Immature natural killer cell (primary cell): ENCODE results near the gene PFDN5. TPM values are rescaled to one million over a fixed set of nuclear protein-coding genes. Genes with fewer than 3 reads are reported as not detected.
"Not testable (repeated sequence)": the region's sequence is repeated elsewhere in the genome, so short reads cannot be mapped to it uniquely, and the experiment has no call there.

Experiments
- DNase-seq, 3 donors: peaks; one replicate each; pipeline ENCODE4 v3.0.0; 2022; ENCODE audit warnings: mixed read lengths in 1 of 3
- H3K27ac Mint-ChIP-seq, 6 donors: one replicate each; pipeline ENCODE4 v1.8.0; 2020; ENCODE audit warnings: mixed read lengths in 6 of 6, mild to moderate bottlenecking in 5 of 6, inconsistent platforms in 4 of 6, moderate library complexity in 3 of 6
- H3K27me3 Mint-ChIP-seq, 3 donors: one replicate each; pipeline ENCODE4 v1.8.0; 2020 to 2021; ENCODE audit warnings: low read depth in 3 of 3, mild to moderate bottlenecking in 3 of 3, mixed read lengths in 3 of 3, moderate library complexity in 3 of 3, inconsistent platforms in 1 of 3
- H3K36me3 Mint-ChIP-seq, 3 donors: one replicate each; pipeline ENCODE4 v1.8.0; 2020; ENCODE audit warnings: mixed read lengths in 3 of 3, inconsistent platforms in 2 of 3, mild to moderate bottlenecking in 2 of 3
- H3K4me1 Mint-ChIP-seq, 2 donors: one replicate each; pipeline ENCODE4 v1.8.0; 2020; ENCODE audit warnings: inconsistent platforms in 2 of 2, mild to moderate bottlenecking in 2 of 2, mixed read lengths in 2 of 2, moderate library complexity in 1 of 2
- H3K4me3 Mint-ChIP-seq, 5 donors: one replicate each; pipeline ENCODE4 v1.8.0; 2020; ENCODE audit warnings: mild to moderate bottlenecking in 5 of 5, mixed read lengths in 5 of 5, inconsistent platforms in 3 of 5, moderate library complexity in 3 of 5
- H3K9me3 Mint-ChIP-seq, 6 donors: one replicate each; pipeline ENCODE4 v1.8.0; 2020; ENCODE audit warnings: mild to moderate bottlenecking in 6 of 6, mixed read lengths in 6 of 6, inconsistent platforms in 4 of 6, moderate library complexity in 3 of 6
- polyA plus RNA-seq, 3 donors: library from polyadenylated mRNA; unstranded; fragments of 300-500 nt; fragmentation: Illumina TruSeq; gene quantifications; one replicate each; pipeline ENCODE4 v1.2.3, GENCODE V29; 2021

The PFDN5 gene
- polyA plus RNA-seq, 3 donors from 2014 or later: 829 to 1,850 (median 845) TPM

- peaks cover 0 to 2% (median 0%) of the 10 kb centered on the region in 3 donors for H3K27me3 Mint-ChIP-seq
- H3K36me3 Mint-ChIP-seq: no peaks in the 10 kb centered on the region
- peak overlapping the region; percentile 97 to 100 (median 98) for H3K4me3 Mint-ChIP-seq
- H3K4me1 Mint-ChIP-seq: peaks cover 20 to 23% of the 10 kb centered on the region in 2 donors
- no peaks in the 10 kb centered on the region for H3K9me3 Mint-ChIP-seq
- H3K27ac Mint-ChIP-seq: peak overlapping the region; percentile 75 to 96 (median 90)
- DNase-seq: no peak
Observed at GRCh38 chr12:53268630-53269562, 26.4 kb upstream of the PFDN5 start.

GRCh38 chr12:53274445-53274844 is 20.9 kb upstream of the PFDN5 start:
- DNase-seq: no peak
- Mint-ChIP-seq H3K36me3 (no peaks in the 10 kb centered on the region), H3K27me3 (peaks cover 0 to 2% (median 0%) of the 10 kb centered on the region in 3 donors), H3K4me1 (no peaks in the 10 kb centered on the region), H3K9me3 (no peaks in the 10 kb centered on the region), H3K4me3 (no peak overlapping the region), H3K27ac (peak overlapping the region in 1 of 6 donors; percentile 21)

DNA sequence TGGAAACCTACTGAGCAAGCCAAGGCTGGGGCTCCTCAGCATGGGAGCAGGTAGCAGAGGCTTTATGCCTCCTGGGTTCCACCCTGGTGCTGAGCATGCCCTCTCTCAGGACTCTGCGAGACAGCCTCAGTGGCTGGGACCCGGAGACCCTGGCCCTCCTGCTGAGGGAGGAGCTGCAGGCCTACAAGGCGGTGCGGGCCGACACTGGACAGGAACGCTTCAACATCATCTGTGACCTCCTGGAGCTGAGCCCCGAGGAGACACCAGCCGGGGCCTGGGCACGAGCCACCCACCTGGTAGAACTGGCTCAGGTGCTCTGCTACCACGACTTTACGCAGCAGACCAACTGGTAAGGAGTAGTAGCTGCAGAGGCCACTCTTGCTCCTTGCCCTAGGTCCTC is 18.8 kb upstream of the PFDN5 start:
- no peak overlapping the region for H3K27ac Mint-ChIP-seq
- H3K9me3 Mint-ChIP-seq: no peaks in the 10 kb centered on the region
- H3K36me3 Mint-ChIP-seq: no peaks in the 10 kb centered on the region

GRCh38 chr12:53277981-53278380 is 17.4 kb upstream of the PFDN5 start:
- no peaks in the 10 kb centered on the region for H3K4me1 Mint-ChIP-seq
- no peaks in the 10 kb centered on the region for H3K36me3 Mint-ChIP-seq
- H3K27ac Mint-ChIP-seq: peak overlapping the region in 1 of 6 donors; percentile 60
- H3K4me3 Mint-ChIP-seq: no peak overlapping the region
- H3K27me3 Mint-ChIP-seq: no peaks in the 10 kb centered on the region
- no peak for DNase-seq
- no peaks in the 10 kb centered on the region for H3K9me3 Mint-ChIP-seq

More for the DNA sequence above, 18.8 kb upstream of the PFDN5 start:
- no peaks in the 10 kb centered on the region for H3K27me3 Mint-ChIP-seq
- H3K4me1 Mint-ChIP-seq: no peaks in the 10 kb centered on the region
- H3K4me3 Mint-ChIP-seq: no peak overlapping the region
- DNase-seq: no peak

GRCh38 chr12:53279283-53279869 is 16.0 kb upstream of the PFDN5 start:
- Mint-ChIP-seq H3K4me1 (no peaks in the 10 kb centered on the region), H3K36me3 (no peaks in the 10 kb centered on the region), H3K9me3 (no peaks in the 10 kb centered on the region), H3K27me3 (no peaks in the 10 kb centered on the region), H3K27ac (no peak overlapping the region), H3K4me3 (no peak overlapping the region)
- DNase-seq: no peak

DNA sequence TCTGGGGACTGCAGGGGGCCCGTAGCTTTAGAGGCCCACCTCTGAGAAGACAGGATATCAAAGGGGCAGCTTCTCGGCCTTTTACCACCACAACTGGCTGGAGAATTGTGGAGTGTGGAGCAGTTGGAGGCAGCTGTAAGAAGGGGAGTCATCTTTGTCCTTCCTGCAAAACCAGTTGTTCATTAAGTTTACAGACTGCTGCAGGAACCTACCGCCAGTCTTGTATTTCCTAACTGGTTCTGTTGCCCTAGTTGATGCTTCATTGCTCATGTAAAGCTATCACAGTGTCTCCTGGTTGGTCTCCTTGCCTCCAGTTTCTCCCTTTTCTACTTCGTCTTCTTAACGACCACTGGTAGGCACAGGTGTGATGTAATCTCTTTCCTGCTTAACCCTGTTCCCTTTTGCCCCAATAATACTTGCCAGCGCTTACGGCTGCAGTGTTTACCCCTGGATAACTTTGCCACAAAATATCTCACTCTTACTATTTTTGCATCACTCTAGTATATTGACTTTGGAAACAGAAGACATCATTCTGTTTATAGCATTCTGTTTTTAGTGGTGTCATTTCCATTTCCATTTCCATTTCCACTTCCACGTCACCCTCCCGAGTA is 15.3 kb upstream of the PFDN5 start:
- Mint-ChIP-seq H3K36me3 (no peaks in the 10 kb centered on the region), H3K4me1 (no peaks in the 10 kb centered on the region), H3K27ac (no peak overlapping the region), H3K27me3 (no peaks in the 10 kb centered on the region), H3K4me3 (no peak overlapping the region), H3K9me3 (no peaks in the 10 kb centered on the region)
- DNase-seq: no peak

DNA sequence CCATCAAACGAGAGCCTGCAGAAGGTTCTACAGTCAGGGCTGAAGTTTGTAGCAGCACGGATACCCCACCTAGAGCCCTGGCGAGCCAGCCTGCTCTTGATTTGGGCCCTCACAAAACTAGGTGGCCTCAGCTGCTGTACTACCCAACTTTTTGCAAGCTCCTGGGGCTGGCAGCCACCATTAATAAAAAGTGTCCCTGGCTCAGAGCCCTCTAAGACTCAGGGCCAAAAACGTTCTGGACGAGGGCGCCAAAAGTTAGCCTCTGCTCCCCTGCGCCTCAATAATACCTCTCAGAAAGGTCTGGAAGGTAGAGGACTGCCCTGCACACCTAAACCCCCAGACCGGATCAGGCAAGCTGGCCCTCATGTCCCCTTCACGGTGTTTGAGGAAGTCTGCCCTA is 8.9 kb upstream of the PFDN5 start:
- H3K4me3 Mint-ChIP-seq: no peak overlapping the region
- H3K4me1 Mint-ChIP-seq: peaks cover 2 to 6% of the 10 kb centered on the region in 2 donors
- peaks cover 0 to 2% (median 0%) of the 10 kb centered on the region in 3 donors for H3K27me3 Mint-ChIP-seq
- H3K27ac Mint-ChIP-seq: no peak overlapping the region
- no peak for DNase-seq
- H3K36me3 Mint-ChIP-seq: no peaks in the 10 kb centered on the region
- H3K9me3 Mint-ChIP-seq: no peaks in the 10 kb centered on the region

GRCh38 chr12:53287741-53288216 is 7.6 kb upstream of the PFDN5 start:
- Mint-ChIP-seq H3K27me3 (peaks cover 0 to 2% (median 0%) of the 10 kb centered on the region in 3 donors), H3K36me3 (no peaks in the 10 kb centered on the region), H3K9me3 (no peaks in the 10 kb centered on the region), H3K27ac (peak overlapping the region in 4 of 6 donors; percentile 8 to 73 (median 19)), H3K4me1 (peaks cover 2 to 6% of the 10 kb centered on the region in 2 donors), H3K4me3 (no peak overlapping the region)
- DNase-seq: peak; percentile 55 to 75 (median 63)

GRCh38 chr12:53288322-53288721 is 7.0 kb upstream of the PFDN5 start:
- H3K4me1 Mint-ChIP-seq: peaks cover 2 to 6% of the 10 kb centered on the region in 2 donors
- DNase-seq: no peak
- H3K4me3 Mint-ChIP-seq: no peak overlapping the region
- H3K27ac Mint-ChIP-seq: no peak overlapping the region
- H3K36me3 Mint-ChIP-seq: no peaks in the 10 kb centered on the region
- peaks cover 0 to 2% (median 0%) of the 10 kb centered on the region in 3 donors for H3K27me3 Mint-ChIP-seq
- H3K9me3 Mint-ChIP-seq: no peaks in the 10 kb centered on the region

- no peaks in the 10 kb centered on the region for H3K36me3 Mint-ChIP-seq
- H3K4me1 Mint-ChIP-seq: peaks cover 5 to 9% of the 10 kb centered on the region in 2 donors
- H3K27me3 Mint-ChIP-seq: peaks cover 0 to 2% (median 0%) of the 10 kb centered on the region in 3 donors
- H3K9me3 Mint-ChIP-seq: no peaks in the 10 kb centered on the region
- no peak overlapping the region for H3K27ac Mint-ChIP-seq
- no peak overlapping the region for H3K4me3 Mint-ChIP-seq
- no peak for DNase-seq
Observed at GRCh38 chr12:53289891-53290290, 5.5 kb upstream of the PFDN5 start.

DNA sequence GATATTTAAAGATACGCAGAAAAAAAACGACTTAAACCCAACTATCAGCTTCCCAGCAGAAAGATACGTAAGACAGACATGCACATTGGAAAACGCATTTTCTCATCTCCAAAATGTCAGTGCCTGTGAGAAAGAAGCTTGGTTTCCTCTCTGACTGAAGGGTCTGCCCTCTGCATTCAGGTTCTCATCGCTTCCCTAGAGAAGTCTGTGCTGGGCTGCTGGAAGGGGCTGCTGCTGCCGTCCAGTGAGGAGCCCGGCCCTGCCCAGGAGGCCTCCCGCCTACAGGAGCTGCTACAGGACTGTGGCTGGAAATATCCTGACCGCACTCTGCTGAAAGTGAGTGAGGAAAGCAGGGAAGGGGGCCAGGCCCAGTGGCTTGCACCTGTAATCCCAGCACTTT is 4.7 kb upstream of the PFDN5 start:
- Mint-ChIP-seq H3K9me3 (no peaks in the 10 kb centered on the region), H3K4me3 (no peak overlapping the region), H3K27me3 (peaks cover 0 to 2% (median 0%) of the 10 kb centered on the region in 3 donors), H3K36me3 (no peaks in the 10 kb centered on the region), H3K4me1 (peaks cover 13 to 16% of the 10 kb centered on the region in 2 donors), H3K27ac (no peak overlapping the region)
- DNase-seq: no peak

DNA sequence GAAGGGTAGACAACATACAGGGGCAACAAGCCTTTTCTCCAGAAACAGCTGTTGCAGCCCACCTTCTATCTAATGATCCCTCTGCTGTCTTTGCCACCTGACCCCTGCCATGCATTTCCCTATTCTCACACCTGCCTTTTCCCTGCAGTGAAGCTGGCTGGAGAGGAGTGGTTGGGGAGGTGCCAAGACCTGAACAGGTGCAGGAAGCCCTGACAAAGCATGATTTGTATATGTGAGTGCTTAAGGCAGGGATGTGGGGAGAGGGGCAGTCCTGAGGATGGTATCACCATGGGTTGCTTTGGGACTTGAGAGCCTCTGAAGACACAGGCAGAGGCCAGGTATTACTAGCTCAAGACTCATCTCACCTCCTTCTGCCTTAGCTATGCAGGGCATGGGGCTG is 2.9 kb upstream of the PFDN5 start:
- no peaks in the 10 kb centered on the region for H3K9me3 Mint-ChIP-seq
- peaks cover 0 to under 1% (median 0%) of the 10 kb centered on the region in 3 donors for H3K36me3 Mint-ChIP-seq
- peaks cover 28 to 31% of the 10 kb centered on the region in 2 donors for H3K4me1 Mint-ChIP-seq
- H3K27me3 Mint-ChIP-seq: peaks cover 0 to 2% (median 0%) of the 10 kb centered on the region in 3 donors
- no peak overlapping the region for H3K4me3 Mint-ChIP-seq
- H3K27ac Mint-ChIP-seq: no peak overlapping the region
- no peak for DNase-seq

GRCh38 chr12:53295891-53296219 is 513 bp downstream of the PFDN5 start:
- Mint-ChIP-seq H3K9me3 (no peaks in the 10 kb centered on the region), H3K4me3 (peak overlapping the region; percentile 98 to 99 (median 99)), H3K27ac (peak overlapping the region; percentile 94 to 99 (median 98)), H3K27me3 (peaks cover 8 to 10% (median 8%) of the 10 kb centered on the region in 3 donors), H3K36me3 (peaks cover 0 to 17% (median 0%) of the 10 kb centered on the region in 3 donors), H3K4me1 (peaks cover 51 to 59% of the 10 kb centered on the region in 2 donors)
- DNase-seq: no peak

DNA sequence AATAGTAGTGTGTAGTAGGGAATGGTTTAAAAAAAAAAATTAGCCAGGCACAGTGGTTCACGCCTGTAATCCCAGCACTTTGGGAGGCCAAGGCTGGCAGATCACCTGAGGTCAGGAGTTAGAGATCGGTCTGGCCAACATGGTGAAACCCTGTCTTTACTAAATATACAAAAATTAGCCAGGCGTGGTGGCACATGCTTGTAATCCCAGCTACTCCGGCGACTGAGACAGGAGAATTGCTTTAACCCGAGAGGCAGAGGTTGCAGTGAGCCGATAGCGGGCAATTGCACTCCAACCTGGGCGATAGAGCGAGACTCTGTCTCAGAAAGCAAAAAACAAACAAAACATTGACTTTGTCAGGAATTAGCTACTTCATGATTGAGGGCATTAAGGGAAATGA is 1.8 kb downstream of the PFDN5 start:
- DNase-seq, H3K9me3 Mint-ChIP-seq, H3K27me3 Mint-ChIP-seq: not testable (repeated sequence)
- Mint-ChIP-seq H3K4me3 (peak overlapping the region; percentile 64 to 99 (median 98)), H3K36me3 (peaks cover 0 to 17% (median under 1%) of the 10 kb centered on the region in 3 donors), H3K4me1 (peaks cover 59 to 71% of the 10 kb centered on the region in 2 donors), H3K27ac (peak overlapping the region in 5 of 6 donors; percentile 47 to 98 (median 61))
